Kidney epithelial cell (primary cell): ENCODE results near the gene PAPPA. TPM values are rescaled to one million over a fixed set of nuclear protein-coding genes. Genes with fewer than 3 reads are reported as not detected.

Experiments
- DNase-seq: peaks from one replicate; pipeline ENCODE4 v3.0.0-alpha.2; 2010; ENCODE audit warnings: low read depth
- H3K27me3 ChIP-seq: 2 replicates; pipeline ENCODE4 v1.6.0; 2011; ENCODE audit warnings: low read length; ENCODE audit not compliant: control insufficient read depth, insufficient read depth
- H3K36me3 ChIP-seq: 2 replicates; pipeline ENCODE4 v1.5.1; 2011; ENCODE audit warnings: low read length; ENCODE audit not compliant: control insufficient read depth, insufficient read depth
- H3K4me3 ChIP-seq: 2 replicates; pipeline ENCODE4 v1.5.1; 2011; ENCODE audit warnings: low read depth, mild to moderate bottlenecking, control low read depth, low read length
- CTCF ChIP-seq: IDR thresholded peaks from 2 replicates; pipeline ENCODE4 v1.5.1; 2011; ENCODE audit warnings: mild to moderate bottlenecking, moderate library complexity, low read length, control low read depth, inconsistent platforms; ENCODE audit not compliant: insufficient read depth, poor library complexity, severe bottlenecking
- total RNA-seq: library from RNA; depleted of rRNA; stranded (reverse); fragments of >200 nt; gene quantifications from 2 replicates; pipeline ENCODE4 v1.2.3, GENCODE V29; 2015

PAPPA gene
- total RNA-seq, 1 donor from 2014 or later, result 15.4 TPM

- no peak for DNase-seq
- no peak for TF ChIP-seq CTCF
- no peaks in the 10 kb centered on the region for H3K27me3 ChIP-seq
- no peaks in the 10 kb centered on the region for H3K36me3 ChIP-seq
- H3K4me3 ChIP-seq, result no peak overlapping the region
These were observed 16.6 kb upstream of the PAPPA start for GRCh38 chr9:116137010-116137409.

- TF ChIP-seq CTCF, result no peak
- H3K27me3 ChIP-seq, result no peaks in the 10 kb centered on the region
- no peaks in the 10 kb centered on the region for H3K36me3 ChIP-seq
- no peak for DNase-seq
- H3K4me3 ChIP-seq, result no peak overlapping the region
These were observed 16.0 kb upstream of the PAPPA start for GRCh38 chr9:116137581-116137980.

GRCh38 chr9:116141864-116142561 lies 11.6 kb upstream of the PAPPA start:
- no peak overlapping the region for H3K4me3 ChIP-seq
- DNase-seq, result no peak
- no peaks in the 10 kb centered on the region for H3K36me3 ChIP-seq
- no peak for TF ChIP-seq CTCF
- H3K27me3 ChIP-seq, result no peaks in the 10 kb centered on the region

GRCh38 chr9:116142706-116143492 lies 10.7 kb upstream of the PAPPA start:
- no peak for DNase-seq
- TF ChIP-seq CTCF, result no peak
- H3K36me3 ChIP-seq, result no peaks in the 10 kb centered on the region
- H3K4me3 ChIP-seq, result no peak overlapping the region
- no peaks in the 10 kb centered on the region for H3K27me3 ChIP-seq

- Histone ChIP-seq H3K36me3 (no peaks in the 10 kb centered on the region), H3K27me3 (no peaks in the 10 kb centered on the region), H3K4me3 (no peak overlapping the region)
- no peak for DNase-seq
- TF ChIP-seq CTCF, result no peak
These were observed 9.6 kb upstream of the PAPPA start for GRCh38 chr9:116144038-116144437.
